Lower leg skin (tissue), 3 donors: Measurements from ENCODE around the gene MRPS9.

Experiments
- POLR2A ChIP-seq, 2 donors: fragments of 450-650 bp; IDR thresholded peaks; one replicate each; pipeline ENCODE4 v1.6.1; 2016 to 2017; ENCODE audit warnings: antibody characterized with exemption in 2 of 2, mild to moderate bottlenecking in 1 of 2, moderate library complexity in 1 of 2
- TF ChIP-seq, protein P1 (sequence below), 3 donors: fragments of 450-650 bp; IDR thresholded peaks; one replicate each; pipeline ENCODE4 v1.5.1; 2016; ENCODE audit warnings: antibody characterized with exemption in 3 of 3, mild to moderate bottlenecking in 3 of 3, moderate library complexity in 2 of 3

DNA sequence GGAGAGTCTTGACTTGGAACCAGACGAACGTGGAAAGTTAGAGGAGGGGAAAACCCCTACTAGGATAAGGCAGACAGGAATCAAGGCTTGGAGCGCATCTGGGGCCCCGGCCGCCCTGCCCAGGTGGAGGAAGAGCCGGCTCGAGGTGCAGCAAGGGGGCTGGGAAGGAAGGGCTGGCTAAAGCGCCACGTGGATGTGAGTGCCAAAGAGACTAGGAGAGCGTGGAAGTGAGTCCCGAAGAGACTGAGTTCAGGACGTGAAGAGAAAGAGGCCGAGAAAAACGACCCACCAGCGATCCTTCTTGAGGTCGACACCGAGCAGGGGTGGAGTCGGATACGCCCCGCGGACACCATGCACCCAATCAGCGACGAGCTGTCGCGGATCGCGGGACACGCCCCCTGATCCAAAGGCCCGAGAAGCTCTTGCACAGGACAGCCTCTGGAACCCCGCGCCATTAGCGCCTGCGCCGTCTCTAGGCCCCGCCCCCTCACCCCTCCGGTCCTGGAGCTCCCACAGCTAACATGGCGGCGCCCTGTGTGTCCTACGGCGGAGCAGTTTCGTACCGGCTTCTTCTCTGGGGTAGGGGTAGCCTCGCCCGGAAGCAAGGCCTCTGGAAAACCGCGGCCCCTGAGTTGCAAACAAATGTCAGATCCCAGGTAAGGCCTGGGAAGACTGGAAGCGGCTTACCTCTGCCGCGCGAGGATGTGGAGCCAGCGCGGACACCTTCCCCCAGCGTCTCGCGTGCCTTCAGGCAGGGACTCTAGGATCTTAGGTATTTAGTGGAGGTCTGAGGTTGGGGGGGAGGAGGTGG is at the start of gene MRPS9:
- TF ChIP-seq, protein P1, sequence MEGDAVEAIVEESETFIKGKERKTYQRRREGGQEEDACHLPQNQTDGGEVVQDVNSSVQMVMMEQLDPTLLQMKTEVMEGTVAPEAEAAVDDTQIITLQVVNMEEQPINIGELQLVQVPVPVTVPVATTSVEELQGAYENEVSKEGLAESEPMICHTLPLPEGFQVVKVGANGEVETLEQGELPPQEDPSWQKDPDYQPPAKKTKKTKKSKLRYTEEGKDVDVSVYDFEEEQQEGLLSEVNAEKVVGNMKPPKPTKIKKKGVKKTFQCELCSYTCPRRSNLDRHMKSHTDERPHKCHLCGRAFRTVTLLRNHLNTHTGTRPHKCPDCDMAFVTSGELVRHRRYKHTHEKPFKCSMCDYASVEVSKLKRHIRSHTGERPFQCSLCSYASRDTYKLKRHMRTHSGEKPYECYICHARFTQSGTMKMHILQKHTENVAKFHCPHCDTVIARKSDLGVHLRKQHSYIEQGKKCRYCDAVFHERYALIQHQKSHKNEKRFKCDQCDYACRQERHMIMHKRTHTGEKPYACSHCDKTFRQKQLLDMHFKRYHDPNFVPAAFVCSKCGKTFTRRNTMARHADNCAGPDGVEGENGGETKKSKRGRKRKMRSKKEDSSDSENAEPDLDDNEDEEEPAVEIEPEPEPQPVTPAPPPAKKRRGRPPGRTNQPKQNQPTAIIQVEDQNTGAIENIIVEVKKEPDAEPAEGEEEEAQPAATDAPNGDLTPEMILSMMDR (IDR thresholded peaks at IDR 0.05) = no peak
- no peak for TF ChIP-seq POLR2A (IDR thresholded peaks at IDR 0.05)
